GM23338 (cell line): ENCODE results near the gene ASIC3. TPM values are rescaled to one million over a fixed set of nuclear protein-coding genes. Genes with fewer than 3 reads are reported as not detected.

Experiments
- ATAC-seq: fragments of 200-7000 bp; cut with Tn5 transposase; 3 replicates; pipeline ENCODE4 v1.9.1; 2020
- DNase-seq: peaks from one replicate; pipeline ENCODE4 v3.0.0-alpha.2; 2015; ENCODE audit warnings: low spot score
- H2AFZ ChIP-seq: fragments of 200-600 bp; sonication (generic); 2 replicates; pipeline ENCODE4 v1.8.0; 2016; ENCODE audit warnings: antibody characterized with exemption, mild to moderate bottlenecking, moderate library complexity
- H3F3A ChIP-seq: fragments of 200-600 bp; sonication (generic); replicated peaks from 2 replicates; pipeline ENCODE4 v1.8.0; 2017; ENCODE audit warnings: antibody characterized with exemption, mixed run types, low read depth
- H3K27ac ChIP-seq: fragments of 200-600 bp; sonication (generic); 2 replicates; pipeline ENCODE4 v1.6.1; 2016; ENCODE audit warnings: low read depth
- H3K27me3 ChIP-seq: fragments of 200-600 bp; sonication (generic); 2 replicates; pipeline ENCODE4 v1.8.0; 2016; ENCODE audit warnings: mild to moderate bottlenecking, mixed run types, moderate library complexity; ENCODE audit not compliant: insufficient read depth
- H3K36me3 ChIP-seq: fragments of 200-600 bp; sonication (generic); 2 replicates; pipeline ENCODE4 v1.8.0; 2016; ENCODE audit warnings: mild to moderate bottlenecking; ENCODE audit not compliant: insufficient read depth
- H3K4me1 ChIP-seq: fragments of 200-600 bp; sonication (generic); 2 replicates; pipeline ENCODE4 v1.8.0; 2016; ENCODE audit warnings: mild to moderate bottlenecking, moderate library complexity; ENCODE audit not compliant: insufficient read depth
- H3K4me2 ChIP-seq: fragments of 200-600 bp; sonication (generic); 2 replicates; pipeline ENCODE4 v1.7.1; 2017; ENCODE audit warnings: mixed run types
- H3K4me3 ChIP-seq: fragments of 200-600 bp; sonication (generic); 2 replicates; pipeline ENCODE4 v1.6.1; 2016; ENCODE audit warnings: mixed run types
- H3K79me2 ChIP-seq: fragments of 200-600 bp; sonication (generic); replicated peaks from 2 replicates; pipeline ENCODE4 v1.8.0; 2017; ENCODE audit warnings: mild to moderate bottlenecking; ENCODE audit not compliant: insufficient read depth
- H3K9me2 ChIP-seq: fragments of 200-600 bp; sonication (generic); 2 replicates; pipeline ENCODE4 v1.8.0; 2017; ENCODE audit not compliant: insufficient read depth
- H4K20me1 ChIP-seq: fragments of 200-600 bp; sonication (generic); replicated peaks from 2 replicates; pipeline ENCODE4 v1.8.0; 2017; ENCODE audit warnings: mild to moderate bottlenecking; ENCODE audit not compliant: insufficient read depth
- H3K27ac Mint-ChIP-seq: 2 replicates; pipeline ENCODE4 v1.8.0; 2020; ENCODE audit warnings: inconsistent platforms, mild to moderate bottlenecking, moderate library complexity, mixed read lengths
- H3K27me3 Mint-ChIP-seq: 3 replicates; pipeline ENCODE4 v1.8.0; 2022; ENCODE audit warnings: low read depth, mild to moderate bottlenecking, moderate library complexity, mixed read lengths, inconsistent platforms; ENCODE audit not compliant: insufficient read depth, poor library complexity
- H3K36me3 Mint-ChIP-seq: 3 replicates; pipeline ENCODE4 v1.8.0; 2021; ENCODE audit warnings: low read depth, mild to moderate bottlenecking, inconsistent platforms, moderate library complexity, mixed read lengths
- H3K4me1 Mint-ChIP-seq: 3 replicates; pipeline ENCODE4 v1.8.0; 2020; ENCODE audit warnings: mild to moderate bottlenecking, inconsistent platforms, mixed read lengths
- H3K4me3 Mint-ChIP-seq: 3 replicates; pipeline ENCODE4 v1.8.0; 2021; ENCODE audit warnings: moderate library complexity, mild to moderate bottlenecking, inconsistent platforms, mixed read lengths
- H3K9me3 Mint-ChIP-seq: 3 replicates; pipeline ENCODE4 v1.8.0; 2020; ENCODE audit warnings: moderate library complexity, mild to moderate bottlenecking, inconsistent platforms, mixed read lengths
- CREB1 ChIP-seq: fragments of 250-450 bp; sonication (Bioruptor Pico); IDR thresholded peaks from 2 replicates; pipeline ENCODE4 v1.5.0; 2020; ENCODE audit warnings: low read depth, mild to moderate bottlenecking, moderate library complexity
- ETS1 ChIP-seq: IDR thresholded peaks from 2 replicates; pipeline ENCODE4 v1.6.1; 2016; ENCODE audit warnings: antibody characterized with exemption
- EZH2phosphoT487 ChIP-seq: fragments of 200-600 bp; sonication (generic); IDR thresholded peaks from one replicate; pipeline ENCODE4 v1.8.1; 2018; ENCODE audit warnings: antibody characterized with exemption; ENCODE audit not compliant: unreplicated experiment
- NANOG ChIP-seq: IDR thresholded peaks from 2 replicates; pipeline ENCODE4 v1.6.1; 2016; ENCODE audit warnings: antibody characterized with exemption, borderline replicate concordance
- POLR2AphosphoS5 ChIP-seq: IDR thresholded peaks from 2 replicates; pipeline ENCODE4 v1.6.1; 2016; ENCODE audit warnings: antibody characterized with exemption, low read depth
- ZNF114 ChIP-seq: fragments of 250-450 bp; sonication (Bioruptor Pico); IDR thresholded peaks from 2 replicates; pipeline ENCODE4 v1.5.0; 2020; ENCODE audit warnings: mild to moderate bottlenecking, moderate library complexity
- ZNF462 ChIP-seq: fragments of 250-450 bp; sonication (Bioruptor Pico); IDR thresholded peaks from 2 replicates; pipeline ENCODE4 v1.5.0; 2020; ENCODE audit warnings: mild to moderate bottlenecking, moderate library complexity
- polyA plus RNA-seq: library from polyadenylated mRNA; unstranded; fragments of >200 nt; fragmentation: Nextera tagmentation; extraction: Ambion mirVana; gene quantifications from 2 replicates; pipeline ENCODE4 v1.2.1, GENCODE V29; 2016
- total RNA-seq: library from RNA; depleted of rRNA; stranded (reverse); fragments of >200 nt; shearing (Covaris generic); gene quantifications from 2 replicates; pipeline ENCODE4 v1.2.3, GENCODE V29; 2014

Gene ASIC3
- total and polyA plus RNA-seq, 2 experiments from 2014 or later = 0.87 to 0.90 TPM

GRCh38 chr7:151057989-151058780 lies 9.9 kb downstream of the ASIC3 start:
- ATAC-seq (peak; percentile 70), DNase-seq (peak; percentile 100)
- Histone ChIP-seq H2AFZ (no peak overlapping the region), H3K36me3 (no peaks in the 10 kb centered on the region), H3F3A (peaks cover 14% of the 10 kb centered on the region), H3K27ac (no peak overlapping the region), H3K27me3 (peaks cover 36% of the 10 kb centered on the region), H3K4me3 (peak overlapping the region; percentile 99), H4K20me1 (no peaks in the 10 kb centered on the region; the same call in 1 of the 2 replicates), H3K4me1 (peaks cover 32% of the 10 kb centered on the region), H3K9me2 (no peaks in the 10 kb centered on the region), H3K79me2 (peaks cover 4% of the 10 kb centered on the region; the same call in 1 of the 2 replicates), H3K4me2 (peak overlapping the region; percentile 95)
- Mint-ChIP-seq H3K27ac (peak overlapping the region; percentile 74), H3K9me3 (no peaks in the 10 kb centered on the region), H3K4me3 (peak overlapping the region; percentile 86), H3K36me3 (no peaks in the 10 kb centered on the region), H3K27me3 (peaks cover 43% of the 10 kb centered on the region), H3K4me1 (peaks cover 42% of the 10 kb centered on the region)
- TF ChIP-seq CREB1 (CRISPR knock-in tag) = peak; percentile 49
- TF ChIP-seq ZNF462 (CRISPR knock-in tag) = no peak
- TF ChIP-seq ZNF114 = no peak
- TF ChIP-seq POLR2AphosphoS5 = peak; percentile 83
- peak; percentile 99 for TF ChIP-seq ETS1
- peak; percentile 31; the same call in 1 of the 2 replicates for TF ChIP-seq NANOG
- no peak for TF ChIP-seq EZH2phosphoT487
